MG63 (cell line): ENCODE results near the gene ACTR2. TPM values are rescaled to one million over a fixed set of nuclear protein-coding genes. Genes with fewer than 3 reads are reported as not detected.
"Not testable (repeated sequence)": the region's sequence is repeated elsewhere in the genome, so short reads cannot be mapped to it uniquely, and the experiment has no call there.

Source experiments
- DNase-seq: peaks from one replicate; pipeline ENCODE4 v3.0.0-alpha.2; 2020
- H3K27me3 ChIP-seq: fragments of 250-450 bp; sonication (Bioruptor Pico); 2 replicates; pipeline ENCODE4 v1.5.1; 2020; ENCODE audit warnings: mild to moderate bottlenecking, moderate library complexity
- H3K36me3 ChIP-seq: fragments of 250-450 bp; sonication (Bioruptor Pico); 2 replicates; pipeline ENCODE4 v1.5.1; 2020; ENCODE audit warnings: mild to moderate bottlenecking, moderate library complexity
- H3K4me3 ChIP-seq: fragments of 250-450 bp; sonication (Bioruptor Pico); 2 replicates; pipeline ENCODE4 v1.5.1; 2020; ENCODE audit warnings: mild to moderate bottlenecking, moderate library complexity
- H3K9me3 ChIP-seq: fragments of 250-450 bp; sonication (Bioruptor Pico); 2 replicates; pipeline ENCODE4 v1.5.1; 2020; ENCODE audit warnings: mild to moderate bottlenecking, moderate library complexity
- total RNA-seq: library from RNA; depleted of rRNA; stranded (reverse); fragments of >200 nt; shearing (Covaris generic); gene quantifications from 2 replicates; pipeline ENCODE4 v1.2.3, GENCODE V29; 2014; ENCODE audit warnings: low replicate concordance; rRNA removed

Gene ACTR2
- total RNA-seq = 26.9 and 29.4 TPM in 2 replicates

DNA sequence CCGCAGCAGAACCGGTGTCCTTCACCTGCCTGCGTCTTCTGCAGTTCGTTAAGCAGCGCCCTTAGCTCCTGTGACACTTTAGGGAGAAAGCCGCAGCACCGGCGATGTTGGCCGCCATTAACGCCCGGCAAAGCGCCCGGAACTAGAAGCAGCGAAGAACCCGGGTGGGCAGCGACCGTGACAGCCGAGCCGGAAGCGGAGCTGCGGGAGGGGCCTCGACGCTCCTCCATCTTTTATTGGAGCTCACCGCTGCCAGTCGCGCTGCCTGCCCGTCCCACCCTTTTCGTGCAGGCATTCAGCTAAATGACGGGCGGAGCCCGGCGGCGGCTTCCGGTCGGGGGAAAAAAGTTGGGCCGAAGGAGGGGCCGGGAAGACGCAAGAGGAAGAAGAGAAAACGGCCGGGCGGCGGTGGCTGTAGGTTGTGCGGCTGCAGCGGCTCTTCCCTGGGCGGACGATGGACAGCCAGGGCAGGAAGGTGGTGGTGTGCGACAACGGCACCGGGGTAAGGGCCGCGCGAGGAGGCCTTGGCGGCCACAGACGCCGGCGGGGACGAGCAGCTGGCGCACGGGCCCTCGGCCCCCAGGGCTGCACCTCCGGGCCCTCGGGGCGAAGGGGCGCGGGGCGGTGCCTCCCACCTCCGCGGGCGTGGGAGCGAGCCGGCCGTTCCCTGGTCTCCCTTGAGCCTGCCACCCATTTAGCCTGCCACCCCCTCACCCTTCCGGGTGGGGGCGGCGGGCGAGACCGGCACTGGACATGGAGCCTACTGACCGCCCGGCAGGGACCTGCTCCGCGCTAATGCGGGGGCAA, at the start of gene ACTR2:
Gene ACTR2, plus strand, starts transcription at position 376 of the 807 bp plus-strand sequence. Its CDS starts 79 bp downstream, at position 455.
- Histone ChIP-seq H3K9me3 (no peaks in the 10 kb centered on the region), H3K36me3 (peaks cover 29% of the 10 kb centered on the region), H3K4me3 (peak within 1 kb of the TSS; percentile 80), H3K27me3 (no peaks in the 10 kb centered on the region)
- peak; percentile 97 for DNase-seq

DNA sequence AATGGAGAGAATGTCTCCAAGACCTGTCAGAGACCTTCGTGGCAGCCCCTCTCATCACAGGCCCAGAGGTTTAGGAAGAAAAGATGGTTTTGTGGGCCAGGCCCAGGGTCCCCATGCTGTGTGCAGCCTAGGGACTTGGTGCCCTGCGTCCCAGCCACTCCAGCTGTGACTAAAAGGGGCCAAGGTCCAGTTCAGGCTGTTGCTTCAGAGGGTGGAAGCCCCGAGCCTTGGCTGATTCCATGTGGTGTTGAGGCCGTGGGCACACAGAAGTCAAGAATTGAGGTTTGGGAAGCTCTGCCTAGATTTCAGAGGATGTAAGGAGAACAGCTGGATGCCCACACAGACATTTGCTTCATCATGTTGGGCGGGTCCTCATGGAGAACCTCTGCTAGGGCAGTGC, 45.1 kb upstream of the ACTR2 start:
- no peak overlapping the region for H3K4me3 ChIP-seq
- no peak for DNase-seq

DNA sequence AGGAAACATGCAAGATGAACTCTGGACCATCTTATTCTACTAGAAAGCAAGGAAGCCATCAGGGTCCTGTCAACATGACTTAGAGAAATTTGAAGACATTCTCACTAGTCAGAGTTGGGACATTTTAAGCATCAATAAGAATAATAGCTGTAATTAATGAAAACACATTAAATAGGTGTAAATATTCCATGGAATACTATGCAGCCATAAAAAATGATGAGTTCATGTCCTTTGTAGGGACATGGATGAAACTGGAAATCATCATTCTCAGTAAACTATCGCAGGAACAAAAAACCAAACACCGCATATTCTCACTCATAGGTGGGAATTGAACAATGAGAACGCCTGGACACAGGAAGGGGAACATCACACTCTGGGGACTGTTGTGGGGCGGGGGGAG, 44.2 kb upstream of the ACTR2 start:
- H3K27me3 ChIP-seq, H3K9me3 ChIP-seq, H3K36me3 ChIP-seq, H3K4me3 ChIP-seq, DNase-seq: not testable (repeated sequence)

More for the DNA sequence above, 45.1 kb upstream of the ACTR2 start:
- H3K9me3 ChIP-seq = no peaks in the 10 kb centered on the region
- H3K36me3 ChIP-seq = no peaks in the 10 kb centered on the region
- H3K27me3 ChIP-seq = no peaks in the 10 kb centered on the region; the same call in 1 of the 2 replicates

DNA sequence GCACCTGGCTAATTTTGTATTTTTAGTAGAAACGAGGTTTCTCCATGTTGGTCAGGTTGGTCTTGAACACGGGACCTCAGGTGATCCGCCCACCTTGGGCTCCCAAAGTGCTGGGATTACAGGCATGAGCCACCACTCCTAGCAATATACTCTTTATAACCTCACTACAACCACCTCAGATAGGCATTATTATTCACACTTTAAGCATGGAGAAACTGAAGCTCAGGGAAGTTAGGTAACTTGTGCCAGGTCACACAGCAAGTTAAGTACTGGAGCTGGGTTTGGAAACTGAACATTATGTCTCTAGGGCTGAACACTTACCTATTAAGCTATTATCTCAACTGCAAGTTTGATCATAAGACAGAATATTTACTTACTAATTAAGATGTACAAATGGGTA, 42.6 kb upstream of the ACTR2 start:
- no peak overlapping the region for H3K4me3 ChIP-seq
- H3K9me3 ChIP-seq = no peaks in the 10 kb centered on the region
- DNase-seq = no peak
- H3K36me3 ChIP-seq = no peaks in the 10 kb centered on the region
- H3K27me3 ChIP-seq = no peaks in the 10 kb centered on the region

DNA sequence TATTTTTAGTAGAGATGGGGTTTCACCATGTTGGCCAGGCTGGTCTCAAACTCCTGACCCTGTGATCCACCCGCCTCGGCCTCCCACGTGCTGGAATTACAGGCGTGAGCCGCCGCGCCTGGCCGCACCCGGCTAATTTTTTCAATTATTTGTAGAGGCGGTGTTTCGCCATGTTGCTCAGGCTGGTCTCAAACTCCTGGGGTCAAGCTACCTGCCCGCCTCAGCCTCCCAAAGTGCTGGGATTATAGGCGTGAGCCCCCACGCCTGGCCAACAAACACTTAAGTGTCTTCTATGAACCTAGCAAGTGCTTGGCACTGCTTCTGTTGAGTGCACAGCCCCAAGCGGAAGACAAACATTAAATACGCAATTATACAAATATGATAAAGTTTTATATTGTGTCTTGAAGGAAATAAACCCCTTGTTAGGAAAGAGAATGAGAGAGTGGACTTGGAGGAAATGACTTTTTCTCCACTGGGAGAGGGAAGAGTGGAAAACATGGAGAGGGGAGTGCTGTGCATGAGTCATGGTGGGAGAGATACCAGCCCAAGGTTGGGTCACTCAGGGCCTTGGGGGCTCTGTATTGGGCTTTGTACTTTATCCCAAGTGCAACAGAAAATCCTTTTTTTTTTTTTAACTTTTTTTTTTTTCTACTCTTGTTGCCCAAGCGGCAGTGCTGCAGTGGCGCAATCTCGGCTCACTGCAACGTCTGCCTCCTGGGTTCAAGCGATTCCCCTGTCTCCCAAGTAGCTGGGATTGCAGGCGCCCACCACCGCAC, 41.4 kb upstream of the ACTR2 start:
- H3K27me3 ChIP-seq = no peaks in the 10 kb centered on the region
- no peaks in the 10 kb centered on the region for H3K9me3 ChIP-seq

DNA sequence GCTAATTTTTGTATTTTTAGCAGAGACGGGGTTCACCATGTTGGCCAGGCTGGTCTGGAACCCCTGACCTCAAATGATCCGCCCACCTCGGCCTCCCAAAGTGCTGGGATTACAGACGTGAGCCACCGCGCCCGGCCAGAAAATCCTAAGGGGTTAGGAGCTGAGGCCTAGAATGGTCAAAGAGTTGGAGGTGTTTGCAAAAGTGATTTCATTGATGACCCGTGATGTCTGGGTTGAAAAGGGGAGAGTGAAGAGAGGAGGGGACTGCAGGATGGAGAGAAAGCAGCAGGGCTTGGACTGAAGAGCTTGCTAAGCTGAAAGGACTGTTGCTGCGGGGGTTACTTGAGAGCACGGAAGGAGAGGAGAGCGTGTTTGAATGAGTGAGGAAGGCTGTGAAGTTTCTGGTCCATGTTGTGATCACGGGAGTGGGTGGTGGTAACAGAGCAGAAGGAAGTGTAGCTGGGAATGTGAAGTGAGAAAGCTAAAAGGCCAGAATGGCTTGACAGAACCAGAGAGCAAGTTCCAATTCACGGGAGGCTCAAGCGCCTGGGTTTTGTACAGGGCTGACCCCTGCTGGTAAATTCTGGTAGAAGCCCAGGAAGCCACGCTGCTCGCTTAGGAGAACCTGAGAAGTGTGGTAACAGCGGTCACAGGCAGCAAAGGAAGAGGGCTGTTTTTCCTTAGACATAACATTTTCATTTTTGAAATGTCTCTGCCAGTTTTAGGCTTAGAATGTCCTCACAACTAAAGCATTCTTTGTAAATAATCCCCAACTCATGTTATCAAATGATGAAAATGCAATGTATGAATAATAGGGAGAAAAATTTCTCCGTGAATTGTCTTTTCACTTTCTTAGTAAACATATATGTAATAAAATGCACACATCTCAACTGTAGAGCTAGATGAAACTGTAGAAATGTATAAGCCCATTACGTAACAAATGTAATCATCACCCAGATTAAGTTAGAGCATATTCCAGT, 40.5 kb upstream of the ACTR2 start:
- Histone ChIP-seq H3K36me3 (no peaks in the 10 kb centered on the region), H3K27me3 (no peaks in the 10 kb centered on the region), H3K4me3 (no peak overlapping the region), H3K9me3 (no peaks in the 10 kb centered on the region)
- peak; percentile 52 for DNase-seq

More for the DNA sequence above, 41.4 kb upstream of the ACTR2 start:
- H3K4me3 ChIP-seq = no peak overlapping the region
- H3K36me3 ChIP-seq = no peaks in the 10 kb centered on the region
- no peak for DNase-seq

DNA sequence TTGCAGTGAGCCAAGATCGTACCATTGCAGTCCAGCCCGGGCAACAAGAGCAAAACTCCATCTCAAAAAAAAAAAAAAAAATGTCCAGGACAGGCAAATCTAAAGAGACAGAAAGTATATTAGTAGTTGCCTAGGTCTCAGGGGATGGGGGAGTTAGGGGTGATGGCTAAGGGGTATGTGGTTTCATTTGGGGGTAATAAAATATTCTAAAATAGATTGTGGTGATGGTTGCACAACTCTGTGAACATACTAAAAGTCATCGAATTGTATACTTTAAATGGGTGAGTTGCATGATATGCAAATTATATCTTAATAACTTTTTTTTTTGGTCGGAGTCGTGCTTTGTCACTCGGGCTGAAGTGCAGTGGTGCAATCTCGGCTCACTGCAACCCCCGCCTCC, 34.2 kb upstream of the ACTR2 start:
- Histone ChIP-seq H3K4me3 (no peak overlapping the region), H3K36me3 (no peaks in the 10 kb centered on the region), H3K9me3 (no peaks in the 10 kb centered on the region), H3K27me3 (no peaks in the 10 kb centered on the region)
- no peak for DNase-seq

DNA sequence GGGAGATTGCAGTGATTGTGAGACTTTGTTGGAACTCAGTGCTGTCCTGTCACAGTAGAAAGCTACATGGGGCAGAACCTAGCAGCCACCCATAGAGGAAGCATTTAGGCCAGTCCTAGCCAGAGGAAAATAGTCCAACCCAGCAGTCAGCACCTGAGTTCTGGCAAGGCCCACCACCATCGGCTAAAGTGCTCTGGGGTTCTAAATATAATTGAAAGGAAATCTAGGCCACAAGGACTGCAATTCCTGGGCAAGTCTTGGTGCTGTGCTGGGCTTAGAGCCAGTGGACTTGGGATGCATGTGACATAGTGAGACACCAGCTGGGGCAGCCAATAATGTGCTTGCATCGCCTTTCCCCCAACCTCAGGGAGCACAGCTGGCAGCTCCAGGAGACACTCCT, 28.9 kb upstream of the ACTR2 start:
- Histone ChIP-seq H3K27me3 (no peaks in the 10 kb centered on the region), H3K9me3 (no peaks in the 10 kb centered on the region), H3K36me3 (no peaks in the 10 kb centered on the region), H3K4me3 (no peak overlapping the region)
- DNase-seq = no peak

DNA sequence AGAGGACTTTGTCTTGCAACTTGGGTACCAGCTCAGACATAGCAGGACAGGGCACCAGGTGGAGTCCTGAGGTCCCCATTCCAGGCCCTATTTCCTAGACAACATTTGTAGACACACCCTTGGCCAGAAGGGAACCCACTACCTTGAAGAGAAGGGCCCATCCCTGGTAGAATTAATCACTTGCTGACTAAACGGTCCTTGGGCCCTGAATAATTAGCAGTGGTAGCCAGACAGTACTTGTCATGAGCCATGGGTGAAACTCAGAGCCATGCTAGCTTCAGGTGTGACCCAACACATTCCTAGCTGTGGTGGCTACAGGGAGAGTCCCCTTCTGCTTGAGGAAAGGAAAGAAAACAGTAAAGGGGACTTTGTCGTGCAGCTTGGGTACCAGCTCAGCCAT, 28.5 kb upstream of the ACTR2 start:
- H3K4me3 ChIP-seq = no peak overlapping the region
- DNase-seq = no peak

DNA sequence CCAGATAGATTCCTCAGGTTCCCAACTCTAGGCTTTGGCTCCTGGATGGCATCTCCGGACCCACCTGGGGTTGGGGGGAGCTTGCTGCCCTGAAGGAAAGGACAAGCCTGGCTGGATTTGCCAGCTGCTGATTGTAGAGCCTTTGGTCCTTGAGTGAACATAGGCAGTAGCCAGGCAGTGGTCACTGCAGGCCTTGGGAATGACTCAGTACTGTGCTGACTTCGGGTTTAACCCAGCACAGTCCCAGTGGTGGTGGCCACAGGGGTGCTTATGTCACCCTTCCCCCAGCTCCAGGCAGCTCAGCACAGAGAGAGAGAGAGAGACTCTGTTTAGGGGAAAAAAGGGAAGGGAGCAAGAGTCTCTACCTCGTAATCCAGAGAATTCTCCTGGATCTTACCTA, 27.7 kb upstream of the ACTR2 start:
- Histone ChIP-seq H3K27me3 (no peaks in the 10 kb centered on the region), H3K9me3 (peaks cover 2% of the 10 kb centered on the region; the same call in 1 of the 2 replicates), H3K4me3 (no peak overlapping the region), H3K36me3 (no peaks in the 10 kb centered on the region)
- peak; percentile 6 for DNase-seq

More for the DNA sequence above, 28.5 kb upstream of the ACTR2 start:
- Histone ChIP-seq H3K27me3 (no peaks in the 10 kb centered on the region), H3K9me3 (no peaks in the 10 kb centered on the region), H3K36me3 (no peaks in the 10 kb centered on the region)

DNA sequence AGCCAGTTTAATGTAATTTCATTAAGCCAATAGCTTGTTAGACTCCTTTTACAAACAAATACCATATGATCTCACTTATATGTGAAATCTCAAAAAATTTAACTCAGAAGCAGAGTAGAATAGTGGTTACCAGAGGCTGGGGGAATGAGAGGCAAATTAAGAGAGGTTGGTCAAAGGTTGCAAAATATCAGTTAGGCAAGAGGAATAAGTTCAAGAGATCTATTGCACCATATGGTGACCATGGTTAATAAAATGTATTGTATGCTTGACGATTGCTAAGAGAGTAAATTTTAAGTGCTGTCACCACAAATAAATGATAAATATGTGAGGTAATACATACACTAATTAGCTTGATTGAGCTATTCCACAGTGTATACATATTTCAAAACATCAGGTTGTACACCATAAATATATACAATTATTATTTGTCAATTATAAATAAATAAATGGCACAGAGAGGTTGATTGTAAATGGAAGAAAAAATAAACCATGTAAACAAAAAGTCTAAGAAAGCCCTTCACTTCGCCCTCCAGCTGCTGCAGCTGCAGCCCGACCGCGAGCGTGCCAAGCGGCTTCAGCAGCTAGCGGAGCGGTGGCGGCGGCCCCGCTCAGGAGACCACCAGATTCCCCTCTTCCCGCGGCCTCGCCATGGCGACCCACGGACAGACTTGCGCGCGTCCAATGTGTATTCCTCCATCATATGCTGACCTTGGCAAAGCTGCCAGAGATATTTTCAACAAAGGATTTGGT, 23.0 kb upstream of the ACTR2 start:
- Histone ChIP-seq H3K9me3 (peaks cover 2% of the 10 kb centered on the region; the same call in 1 of the 2 replicates), H3K36me3 (no peaks in the 10 kb centered on the region), H3K27me3 (no peaks in the 10 kb centered on the region), H3K4me3 (no peak overlapping the region)
- peak; percentile 15 for DNase-seq

DNA sequence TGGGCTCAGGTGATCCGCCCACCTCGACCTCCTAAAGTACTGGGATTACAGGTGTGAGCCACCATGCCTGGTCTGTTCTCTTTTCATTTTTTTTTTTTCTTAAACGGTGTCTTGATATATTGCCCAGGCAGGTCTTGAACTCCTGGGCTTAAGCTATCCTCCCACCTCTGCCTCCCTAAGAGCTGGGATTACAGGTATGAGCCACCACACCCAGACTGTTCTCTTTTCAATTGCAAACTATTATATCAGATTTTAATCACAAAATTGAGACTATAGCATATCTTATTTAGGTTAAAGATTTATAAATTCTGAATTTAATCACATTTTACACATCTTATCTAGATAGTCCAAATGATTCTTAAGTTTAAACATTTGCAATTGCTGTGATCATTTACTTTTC, 15.5 kb upstream of the ACTR2 start:
- Histone ChIP-seq H3K9me3 (no peaks in the 10 kb centered on the region), H3K4me3 (no peak overlapping the region), H3K36me3 (no peaks in the 10 kb centered on the region), H3K27me3 (no peaks in the 10 kb centered on the region)
- DNase-seq = no peak

DNA sequence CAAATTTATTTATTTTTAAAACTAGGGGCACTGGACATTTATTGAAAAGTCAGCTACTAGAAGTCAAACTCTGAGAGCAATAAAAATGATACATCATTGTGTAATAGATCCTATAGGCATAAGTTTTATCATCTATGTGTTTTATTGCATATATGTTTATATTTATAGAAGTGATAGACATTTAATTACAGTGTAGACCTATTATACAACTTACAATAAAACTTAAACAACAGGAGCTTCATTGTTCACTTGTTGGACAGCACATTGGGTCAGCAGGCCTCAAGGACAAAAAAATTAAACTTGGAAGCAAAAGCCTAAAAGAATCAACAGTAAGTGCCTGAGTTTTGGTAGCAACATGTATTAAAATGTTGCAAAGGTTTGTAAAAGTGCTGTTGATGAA, 15.0 kb upstream of the ACTR2 start:
- no peak for DNase-seq
- Histone ChIP-seq H3K27me3 (no peaks in the 10 kb centered on the region), H3K9me3 (no peaks in the 10 kb centered on the region), H3K36me3 (no peaks in the 10 kb centered on the region), H3K4me3 (no peak overlapping the region)

DNA sequence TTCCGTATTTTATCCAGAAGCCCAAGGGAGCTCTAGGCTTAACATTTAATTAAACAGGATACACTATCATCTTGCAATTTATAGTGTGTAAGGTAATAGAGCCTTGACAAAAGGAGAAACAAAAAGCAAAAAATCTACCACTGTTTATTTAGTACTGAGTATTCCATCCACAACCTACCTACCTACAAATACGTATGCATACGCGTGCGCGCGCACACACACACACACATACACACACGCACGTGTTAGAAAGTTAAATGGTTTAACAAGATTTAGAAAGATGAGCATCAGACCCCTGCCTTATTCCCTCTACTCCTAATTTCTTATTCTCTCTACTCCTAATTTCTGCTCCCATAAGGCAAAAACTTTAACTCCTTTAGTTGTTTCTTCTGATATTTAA, 14.6 kb upstream of the ACTR2 start:
- no peak for DNase-seq
- H3K9me3 ChIP-seq = no peaks in the 10 kb centered on the region
- H3K36me3 ChIP-seq = no peaks in the 10 kb centered on the region
- H3K4me3 ChIP-seq = no peak overlapping the region
- H3K27me3 ChIP-seq = no peaks in the 10 kb centered on the region

DNA sequence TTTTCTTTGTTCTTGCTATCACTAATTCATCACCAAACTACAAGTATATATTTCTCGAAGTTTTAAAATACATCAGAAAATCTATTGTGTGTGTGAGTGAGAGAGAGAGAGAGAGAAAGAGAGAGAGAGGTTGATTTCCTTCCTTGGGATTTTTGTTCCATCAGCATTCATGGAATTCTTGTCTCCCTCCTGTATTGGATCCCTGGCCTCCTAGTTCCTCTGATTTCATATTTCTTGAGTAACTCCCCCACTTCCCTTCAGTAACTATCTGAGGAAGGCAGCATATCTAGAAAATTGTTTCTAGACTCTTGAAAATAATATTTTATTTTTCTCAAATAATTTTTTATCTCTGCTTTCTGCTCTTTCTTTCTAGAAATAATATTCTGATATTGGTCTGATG, 13.3 kb upstream of the ACTR2 start:
- Histone ChIP-seq H3K36me3 (no peaks in the 10 kb centered on the region), H3K4me3 (no peak overlapping the region), H3K27me3 (no peaks in the 10 kb centered on the region), H3K9me3 (no peaks in the 10 kb centered on the region)
- no peak for DNase-seq

DNA sequence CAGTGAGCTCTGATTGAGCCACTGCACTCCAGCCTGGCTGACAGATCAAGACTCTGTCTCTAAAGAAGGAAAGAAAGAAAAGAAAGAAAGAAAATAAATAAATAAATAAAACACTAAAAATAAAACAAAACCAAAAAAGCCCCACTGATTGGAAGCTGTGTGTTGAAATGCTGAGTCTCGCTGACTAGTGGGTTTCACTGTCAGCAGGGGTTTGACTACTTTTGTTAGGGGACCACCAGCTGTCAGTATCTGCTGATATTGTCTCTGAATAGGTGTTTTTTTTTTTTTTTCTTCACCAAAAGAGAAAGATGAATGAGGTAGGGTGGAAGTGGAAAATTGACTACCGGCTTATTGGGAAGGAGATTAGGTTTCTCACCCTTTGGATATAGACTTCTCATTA, 12.8 kb upstream of the ACTR2 start:
- Histone ChIP-seq H3K36me3 (no peaks in the 10 kb centered on the region), H3K9me3 (no peaks in the 10 kb centered on the region), H3K27me3 (no peaks in the 10 kb centered on the region), H3K4me3 (no peak overlapping the region)
- no peak for DNase-seq
